OCI-LY1 (cell line): ENCODE data around the gene SRP9.
"Not testable (repeated sequence)": the region's sequence is repeated elsewhere in the genome, so short reads cannot be mapped to it uniquely, and the experiment has no call there.

Experiments
- H2AFZ ChIP-seq: fragments of 200-600 bp; sonication (generic), shearing (Covaris generic); 2 replicates; pipeline ENCODE4 v1.6.0; 2014; ENCODE audit warnings: antibody characterized with exemption, mild to moderate bottlenecking, low read length
- H3F3A ChIP-seq: fragments of 200-600 bp; sonication (generic), shearing (Covaris generic); 2 replicates; pipeline ENCODE4 v1.6.0; 2014; ENCODE audit warnings: mild to moderate bottlenecking, antibody characterized with exemption, low read length, moderate library complexity; ENCODE audit not compliant: insufficient read depth
- H3K27ac ChIP-seq: fragments of 200-600 bp; sonication (generic); 2 replicates; pipeline ENCODE4 v1.5.1; 2014; ENCODE audit warnings: low read length, mixed run types, mild to moderate bottlenecking, low read depth; ENCODE audit not compliant: poor library complexity, severe bottlenecking
- H3K27me3 ChIP-seq: fragments of 200-600 bp; sonication (generic); 2 replicates; pipeline ENCODE4 v1.6.0; 2014; ENCODE audit warnings: antibody characterized with exemption, mild to moderate bottlenecking, low read length, moderate library complexity; ENCODE audit not compliant: insufficient read depth
- H3K36me3 ChIP-seq: fragments of 200-600 bp; sonication (generic); 2 replicates; pipeline ENCODE4 v1.6.1; 2014; ENCODE audit warnings: mild to moderate bottlenecking, antibody characterized with exemption, low read length, moderate library complexity, mixed read lengths; ENCODE audit not compliant: insufficient read depth
- H3K4me1 ChIP-seq: fragments of 200-600 bp; sonication (generic); 2 replicates; pipeline ENCODE4 v1.5.1; 2014; ENCODE audit warnings: mild to moderate bottlenecking, low read length, moderate library complexity; ENCODE audit not compliant: insufficient read depth, severe bottlenecking
- H3K4me2 ChIP-seq: fragments of 200-600 bp; sonication (generic), shearing (Covaris generic); 2 replicates; pipeline ENCODE4 v1.6.1; 2014; ENCODE audit warnings: low read length
- H3K4me3 ChIP-seq: fragments of 200-600 bp; sonication (generic); 2 replicates; pipeline ENCODE4 v1.5.1; 2014; ENCODE audit warnings: low read length, low read depth, mild to moderate bottlenecking, mixed read lengths; ENCODE audit not compliant: poor library complexity, severe bottlenecking
- H3K79me2 ChIP-seq: fragments of 200-600 bp; shearing (Covaris generic); 2 replicates; pipeline ENCODE4 v1.6.1; 2016; ENCODE audit warnings: mixed run types, low read length, mixed read lengths; ENCODE audit not compliant: insufficient read depth
- H3K9ac ChIP-seq: fragments of 200-600 bp; sonication (generic), shearing (Covaris generic); 2 replicates; pipeline ENCODE4 v1.6.1; 2014; ENCODE audit warnings: mild to moderate bottlenecking, low read length, mixed read lengths
- H3K9me2 ChIP-seq: fragments of 200-600 bp; sonication (generic), shearing (Covaris generic); 2 replicates; pipeline ENCODE4 v1.6.1; 2014; ENCODE audit warnings: low read depth, mild to moderate bottlenecking, low read length, mixed read lengths
- H3K9me3 ChIP-seq: fragments of 200-600 bp; shearing (Covaris generic); 2 replicates; pipeline ENCODE4 v1.6.1; 2014; ENCODE audit warnings: low read length, mixed read lengths
- H4K20me1 ChIP-seq: fragments of 200-600 bp; sonication (generic), shearing (Covaris generic); 2 replicates; pipeline ENCODE4 v1.6.0; 2016; ENCODE audit warnings: mild to moderate bottlenecking, low read length; ENCODE audit not compliant: insufficient read depth
- EZH2 ChIP-seq: fragments of 200-600 bp; sonication (generic), shearing (Covaris generic); IDR thresholded peaks from 2 replicates; pipeline ENCODE4 v1.8.0; 2017; ENCODE audit warnings: borderline replicate concordance, mixed run types, mild to moderate bottlenecking, antibody characterized with exemption, low read length, moderate library complexity, mixed read lengths
- TF ChIP-seq, protein P1 (sequence below): fragments of 200-600 bp; sonication (generic), shearing (Covaris generic); IDR thresholded peaks from 2 replicates; pipeline ENCODE4 v1.5.1; 2017; ENCODE audit warnings: mild to moderate bottlenecking, antibody characterized with exemption, low read length, moderate library complexity, mixed read lengths

Gene SRP9

DNA sequence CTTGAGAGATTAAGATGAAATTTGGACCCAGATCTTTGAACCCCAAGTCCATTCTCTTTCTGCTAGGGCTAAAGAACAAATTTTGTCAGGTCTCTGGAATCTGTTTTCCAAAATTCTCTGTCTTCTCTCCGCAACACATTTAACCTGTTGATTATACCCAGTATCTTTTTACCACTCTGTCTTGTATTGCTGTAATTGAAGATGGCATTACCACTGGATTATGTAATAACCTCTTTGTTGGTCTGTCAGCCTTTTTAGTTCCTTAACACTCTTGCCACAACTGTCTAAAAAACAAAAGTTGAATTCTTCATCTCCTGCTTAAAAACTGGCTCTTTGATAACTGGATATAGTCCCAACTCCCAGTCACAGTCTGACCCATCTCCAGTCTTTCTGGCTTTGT is 3.0 kb downstream of the SRP9 start:
- Histone ChIP-seq H3F3A (no peaks in the 10 kb centered on the region), H3K9me2 (no peaks in the 10 kb centered on the region), H3K4me3 (no peak overlapping the region), H3K4me1 (peaks cover 27% of the 10 kb centered on the region), H3K9me3 (no peaks in the 10 kb centered on the region), H3K4me2 (no peak overlapping the region), H3K9ac (no peak overlapping the region), H3K79me2 (peaks cover 60% of the 10 kb centered on the region), H3K27ac (no peak overlapping the region), H3K36me3 (peaks cover 51% of the 10 kb centered on the region), H3K27me3 (no peaks in the 10 kb centered on the region), H2AFZ (no peak overlapping the region), H4K20me1 (no peaks in the 10 kb centered on the region)
- TF ChIP-seq EZH2 = no peak
- TF ChIP-seq, protein P1, sequence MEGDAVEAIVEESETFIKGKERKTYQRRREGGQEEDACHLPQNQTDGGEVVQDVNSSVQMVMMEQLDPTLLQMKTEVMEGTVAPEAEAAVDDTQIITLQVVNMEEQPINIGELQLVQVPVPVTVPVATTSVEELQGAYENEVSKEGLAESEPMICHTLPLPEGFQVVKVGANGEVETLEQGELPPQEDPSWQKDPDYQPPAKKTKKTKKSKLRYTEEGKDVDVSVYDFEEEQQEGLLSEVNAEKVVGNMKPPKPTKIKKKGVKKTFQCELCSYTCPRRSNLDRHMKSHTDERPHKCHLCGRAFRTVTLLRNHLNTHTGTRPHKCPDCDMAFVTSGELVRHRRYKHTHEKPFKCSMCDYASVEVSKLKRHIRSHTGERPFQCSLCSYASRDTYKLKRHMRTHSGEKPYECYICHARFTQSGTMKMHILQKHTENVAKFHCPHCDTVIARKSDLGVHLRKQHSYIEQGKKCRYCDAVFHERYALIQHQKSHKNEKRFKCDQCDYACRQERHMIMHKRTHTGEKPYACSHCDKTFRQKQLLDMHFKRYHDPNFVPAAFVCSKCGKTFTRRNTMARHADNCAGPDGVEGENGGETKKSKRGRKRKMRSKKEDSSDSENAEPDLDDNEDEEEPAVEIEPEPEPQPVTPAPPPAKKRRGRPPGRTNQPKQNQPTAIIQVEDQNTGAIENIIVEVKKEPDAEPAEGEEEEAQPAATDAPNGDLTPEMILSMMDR = no peak

DNA sequence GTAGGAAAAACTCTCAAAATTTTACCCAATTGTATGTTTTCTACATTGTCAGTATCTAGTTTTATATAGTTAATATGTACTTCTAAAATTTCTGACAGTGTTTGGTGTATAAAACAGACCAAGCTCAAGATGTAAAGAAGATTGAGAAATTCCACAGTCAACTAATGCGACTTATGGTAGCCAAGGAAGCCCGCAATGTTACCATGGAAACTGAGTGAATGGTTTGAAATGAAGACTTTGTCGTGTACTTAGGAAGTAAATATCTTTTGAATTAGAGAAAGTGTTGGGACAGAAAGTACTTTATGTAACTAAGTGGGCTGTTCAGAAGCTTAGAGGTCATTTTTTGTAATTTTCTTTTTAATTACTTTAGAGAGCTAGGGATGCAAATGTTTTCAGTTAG is 11.5 kb downstream of the SRP9 start:
- Histone ChIP-seq H3K36me3 (peaks cover 94% of the 10 kb centered on the region), H3K9me3 (peaks cover 12% of the 10 kb centered on the region)
- not testable (repeated sequence) for H4K20me1 ChIP-seq, H3K9ac ChIP-seq, H3K9me2 ChIP-seq, H3K27ac ChIP-seq, H2AFZ ChIP-seq, H3K4me1 ChIP-seq, H3F3A ChIP-seq, H3K4me2 ChIP-seq, H3K4me3 ChIP-seq, H3K79me2 ChIP-seq, H3K27me3 ChIP-seq

DNA sequence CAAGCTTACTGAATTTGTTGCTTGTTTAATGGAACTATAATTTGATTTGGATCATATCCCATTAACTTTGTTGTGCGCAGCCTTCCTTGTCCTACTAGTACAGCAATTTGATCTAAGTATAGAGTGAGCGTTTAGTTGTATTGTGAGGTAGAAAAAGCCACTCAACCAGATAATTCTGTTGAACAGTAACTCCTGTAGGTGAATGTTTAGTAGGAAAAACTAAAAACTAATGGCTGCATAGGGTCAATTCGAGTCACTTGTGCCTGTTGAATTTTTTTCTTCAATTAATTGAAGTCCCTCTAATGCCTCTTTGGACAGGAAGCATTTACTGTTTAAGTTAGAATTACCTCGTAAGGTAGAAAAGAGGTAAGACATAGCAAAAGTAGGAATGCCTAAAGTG is 17.3 kb downstream of the SRP9 start:
- H3K4me3 ChIP-seq = no peak overlapping the region
- H2AFZ ChIP-seq = no peak overlapping the region
- H4K20me1 ChIP-seq = no peaks in the 10 kb centered on the region
- no peak overlapping the region for H3K9ac ChIP-seq
- H3K27ac ChIP-seq = no peak overlapping the region
- H3F3A ChIP-seq = no peaks in the 10 kb centered on the region; the same call in 1 of the 2 replicates
- no peaks in the 10 kb centered on the region for H3K9me2 ChIP-seq
- H3K36me3 ChIP-seq = peaks cover 51% of the 10 kb centered on the region
- H3K79me2 ChIP-seq = no peaks in the 10 kb centered on the region
- H3K4me1 ChIP-seq = no peaks in the 10 kb centered on the region
- H3K27me3 ChIP-seq = no peaks in the 10 kb centered on the region
- TF ChIP-seq, protein P1 = no peak
- peaks cover 20% of the 10 kb centered on the region for H3K9me3 ChIP-seq
- no peak overlapping the region for H3K4me2 ChIP-seq

DNA sequence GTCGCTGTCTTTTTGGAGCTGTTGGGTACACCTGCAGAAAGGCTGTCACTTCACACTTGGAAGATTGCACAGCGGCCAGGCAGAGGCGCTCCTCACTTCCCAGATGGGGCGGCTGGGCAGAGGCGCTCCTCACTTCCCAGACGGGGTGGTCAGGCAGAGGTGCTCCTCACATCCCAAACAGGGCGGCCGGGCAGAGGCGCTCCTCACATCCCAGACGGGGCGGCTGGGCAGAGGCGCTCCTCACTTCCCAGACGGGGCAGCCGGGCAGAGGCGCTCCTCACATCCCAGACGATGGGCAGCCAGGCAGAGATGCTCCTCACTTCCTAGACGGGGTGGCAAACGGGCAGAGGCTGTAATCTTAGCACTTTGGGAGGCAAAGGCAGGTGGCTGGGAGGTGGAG is 18.5 kb downstream of the SRP9 start:
- not testable (repeated sequence) for H3F3A ChIP-seq, H3K27ac ChIP-seq, H3K4me1 ChIP-seq, H3K27me3 ChIP-seq, H4K20me1 ChIP-seq, H3K4me3 ChIP-seq, H2AFZ ChIP-seq, H3K4me2 ChIP-seq, H3K79me2 ChIP-seq, H3K9ac ChIP-seq, H3K9me2 ChIP-seq
- Histone ChIP-seq H3K36me3 (peaks cover 41% of the 10 kb centered on the region), H3K9me3 (peaks cover 20% of the 10 kb centered on the region)

DNA sequence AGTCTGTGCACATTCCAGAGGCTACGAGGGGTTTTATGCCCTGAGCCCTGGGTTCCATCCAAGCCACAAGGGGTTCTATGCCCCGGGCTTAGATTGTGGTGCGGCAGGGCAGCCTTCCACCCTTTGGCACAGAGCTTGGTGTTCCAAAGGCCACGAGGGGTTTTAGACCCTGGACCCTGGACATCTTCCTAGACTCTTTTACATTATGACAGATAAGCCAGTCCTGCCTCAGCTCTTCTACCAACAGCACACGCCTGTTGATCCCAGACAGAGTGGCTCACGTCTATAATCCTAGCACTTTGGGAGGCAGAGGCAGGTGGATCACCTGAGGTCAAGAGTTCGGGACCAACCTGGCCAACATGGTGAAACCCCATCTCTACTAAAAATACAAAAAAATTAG is 23.5 kb downstream of the SRP9 start:
- H3K4me3 ChIP-seq, H3K9me3 ChIP-seq, H3K4me2 ChIP-seq, H4K20me1 ChIP-seq, H3K4me1 ChIP-seq, H2AFZ ChIP-seq, H3K79me2 ChIP-seq, H3K9ac ChIP-seq, H3K9me2 ChIP-seq, H3K27ac ChIP-seq, H3F3A ChIP-seq, H3K36me3 ChIP-seq, H3K27me3 ChIP-seq: not testable (repeated sequence)
